ENCODE results near the gene NKX1-1. TPM values are rescaled to one million over a fixed set of nuclear protein-coding genes. Genes with fewer than 3 reads are reported as not detected.
A peak's percentile ranks its signal among the peaks of the same experiment; 100 is the strongest.

The NKX1-1 gene
- total RNA-seq, 1 donor from 2014 or later = not detected

GRCh38 chr4:1449833-1450741 is 43.8 kb upstream of the NKX1-1 start:
- H3K27ac Mint-ChIP-seq = no peak overlapping the region
- H3K4me1 Mint-ChIP-seq = no peaks in the 10 kb centered on the region
- TF ChIP-seq CTCF (IDR thresholded peaks at IDR 0.05; ENCODE audit: unreplicated experiment) = no peak
- H3K27me3 Mint-ChIP-seq (ENCODE audit: low read depth) = peaks cover 21% of the 10 kb centered on the region
- H3K4me3 Mint-ChIP-seq = no peak overlapping the region
- peak in 1 of 2 experiments; percentile 26 for DNase-seq (ENCODE audit: low spot score in 2 of 2, unreplicated experiment in 2 of 2)
- H3K36me3 Mint-ChIP-seq = no peaks in the 10 kb centered on the region
- peaks cover 21% of the 10 kb centered on the region for H3K9me3 Mint-ChIP-seq

GRCh38 chr4:1449475-1449832 is 43.2 kb upstream of the NKX1-1 start:
- no peaks in the 10 kb centered on the region for H3K4me1 Mint-ChIP-seq
- H3K9me3 Mint-ChIP-seq = peaks cover 21% of the 10 kb centered on the region
- peaks cover 24% of the 10 kb centered on the region for H3K27me3 Mint-ChIP-seq (ENCODE audit: low read depth)
- no peak overlapping the region for H3K4me3 Mint-ChIP-seq
- DNase-seq (ENCODE audit: low spot score in 2 of 2, unreplicated experiment in 2 of 2) = no peak
- TF ChIP-seq CTCF (IDR thresholded peaks at IDR 0.05; ENCODE audit: unreplicated experiment) = no peak
- no peaks in the 10 kb centered on the region for H3K36me3 Mint-ChIP-seq
- H3K27ac Mint-ChIP-seq = no peak overlapping the region

GRCh38 chr4:1448589-1449420 is 42.6 kb upstream of the NKX1-1 start:
- H3K27ac Mint-ChIP-seq = no peak overlapping the region
- H3K9me3 Mint-ChIP-seq = peaks cover 17% of the 10 kb centered on the region
- H3K4me1 Mint-ChIP-seq = no peaks in the 10 kb centered on the region
- H3K27me3 Mint-ChIP-seq (ENCODE audit: low read depth) = peaks cover 27% of the 10 kb centered on the region
- DNase-seq (ENCODE audit: low spot score in 2 of 2, unreplicated experiment in 2 of 2) = no peak
- TF ChIP-seq CTCF (IDR thresholded peaks at IDR 0.05; ENCODE audit: unreplicated experiment) = no peak
- no peak overlapping the region for H3K4me3 Mint-ChIP-seq
- H3K36me3 Mint-ChIP-seq = no peaks in the 10 kb centered on the region

GRCh38 chr4:1447676-1448588 is 41.7 kb upstream of the NKX1-1 start:
- Mint-ChIP-seq H3K27me3 (ENCODE audit: low read depth) (peaks cover 27% of the 10 kb centered on the region), H3K9me3 (peaks cover 9% of the 10 kb centered on the region), H3K4me3 (no peak overlapping the region), H3K27ac (no peak overlapping the region), H3K36me3 (no peaks in the 10 kb centered on the region), H3K4me1 (no peaks in the 10 kb centered on the region)
- no peak for DNase-seq (ENCODE audit: low spot score in 2 of 2, unreplicated experiment in 2 of 2)
- TF ChIP-seq CTCF (IDR thresholded peaks at IDR 0.05; ENCODE audit: unreplicated experiment) = no peak

All from mesothelial cell of epicardium (in vitro differentiated cells).